CD4-positive, alpha-beta T cell (primary cell): ENCODE results near the gene ITGA5. TPM values are rescaled to one million over a fixed set of nuclear protein-coding genes. Genes with fewer than 3 reads are reported as not detected.
A peak's percentile ranks its signal among the peaks of the same experiment; 100 is the strongest.

Experiments
- ATAC-seq: fragments of 200-7000 bp; cut with Tn5 transposase; one replicate; pipeline ENCODE4 v1.10.0; 2022; ENCODE audit warnings: mild to moderate bottlenecking; ENCODE audit not compliant: poor library complexity
- CTCF ChIA-PET: fragments of 350-600 bp; sonication (Branson Sonifier 250); formaldehyde crosslinking; loops from one replicate; lab custom pipeline; 2021; ENCODE audit warnings: antibody characterized with exemption, inconsistent platforms; lab: Charles Lee
- POLR2A ChIA-PET: fragments of 350-600 bp; sonication (Branson Sonifier 250); formaldehyde crosslinking; loops from one replicate; lab custom pipeline; 2021; ENCODE audit warnings: antibody characterized with exemption, inconsistent platforms; lab: Charles Lee
- DNase-seq, 14 experiments: peaks; one replicate each; pipeline ENCODE4 v3.0.0-alpha.2; 2013 to 2020; ENCODE audit warnings: mixed read lengths in 2 of 14
- H3K27ac ChIP-seq, 2 donors: one replicate each; pipeline versions ENCODE4 v1.5.1 to v1.7.0; 2013; ENCODE audit warnings: low read length in 2 of 2, low read depth in 1 of 2, mild to moderate bottlenecking in 1 of 2
- H3K27me3 ChIP-seq, 2 experiments: 1 replicate in 1 of 2; 2 replicates in 1 of 2; pipeline versions ENCODE4 v1.6.1 to v1.7.0; 2013; ENCODE audit warnings: low read length in 2 of 2, control low read depth in 1 of 2, mild to moderate bottlenecking in 1 of 2, moderate library complexity in 1 of 2; ENCODE audit not compliant: insufficient read depth in 2 of 2, control insufficient read depth in 1 of 2
- H3K36me3 ChIP-seq: one replicate; pipeline ENCODE4 v1.6.1; 2013; ENCODE audit warnings: low read length, control low read depth; ENCODE audit not compliant: insufficient read depth
- H3K4me1 ChIP-seq: one replicate; pipeline ENCODE4 v1.6.1; 2013; ENCODE audit warnings: low read length, control low read depth; ENCODE audit not compliant: insufficient read depth
- H3K4me3 ChIP-seq: one replicate; pipeline ENCODE4 v1.5.1; 2013; ENCODE audit warnings: mild to moderate bottlenecking, low read length, moderate library complexity
- H3K9me3 ChIP-seq, 2 experiments: 1 replicate in 1 of 2; 2 replicates in 1 of 2; pipeline versions ENCODE4 v1.6.1 to v1.7.0; 2013; ENCODE audit warnings: low read length in 2 of 2, mild to moderate bottlenecking in 2 of 2, control low read depth in 1 of 2, moderate library complexity in 1 of 2; ENCODE audit not compliant: control insufficient read depth in 1 of 2, insufficient read depth in 1 of 2
- H3K27ac Mint-ChIP-seq: one replicate; pipeline ENCODE4 v1.8.0; 2020; ENCODE audit warnings: mixed read lengths
- H3K27me3 Mint-ChIP-seq: one replicate; pipeline ENCODE4 v1.8.0; 2021; ENCODE audit warnings: mixed read lengths
- H3K36me3 Mint-ChIP-seq: one replicate; pipeline ENCODE4 v1.8.0; 2021; ENCODE audit warnings: low read depth, mixed read lengths
- H3K4me1 Mint-ChIP-seq: one replicate; pipeline ENCODE4 v1.8.0; 2021; ENCODE audit warnings: low read depth, mixed read lengths
- H3K4me3 Mint-ChIP-seq: one replicate; pipeline ENCODE4 v1.8.0; 2020; ENCODE audit warnings: mild to moderate bottlenecking, mixed read lengths
- H3K9me3 Mint-ChIP-seq: one replicate; pipeline ENCODE4 v1.8.0; 2020; ENCODE audit warnings: mixed read lengths
- intact Hi-C, 2 experiments: fragments of 100-400 bp; cut with DNase I in 1 of 2; cut with micrococcal nuclease in 1 of 2; formaldehyde crosslinking; loops; one replicate each; pipeline versions ENCODE4 v1.15.1 to v1.9.0; 2023 to 2025; cut with DNase I, micrococcal nuclease
- total RNA-seq, 174 experiments: library from RNA in 2 of 174; stranded (reverse) in 2 of 174; gene quantifications; one replicate each; pipeline ENCODE4 v1.2.3 and lab custom pipeline; 2021 to 2026
- TF ChIP-seq, protein P1 (sequence below): fragments of 200-600 bp; IDR thresholded peaks from one replicate; pipeline ENCODE4 v1.8.0; 2022; ENCODE audit warnings: antibody characterized with exemption, mild to moderate bottlenecking

Gene ITGA5
- total RNA-seq, 2 experiments from 2014 or later = 143 to 159 TPM

DNA sequence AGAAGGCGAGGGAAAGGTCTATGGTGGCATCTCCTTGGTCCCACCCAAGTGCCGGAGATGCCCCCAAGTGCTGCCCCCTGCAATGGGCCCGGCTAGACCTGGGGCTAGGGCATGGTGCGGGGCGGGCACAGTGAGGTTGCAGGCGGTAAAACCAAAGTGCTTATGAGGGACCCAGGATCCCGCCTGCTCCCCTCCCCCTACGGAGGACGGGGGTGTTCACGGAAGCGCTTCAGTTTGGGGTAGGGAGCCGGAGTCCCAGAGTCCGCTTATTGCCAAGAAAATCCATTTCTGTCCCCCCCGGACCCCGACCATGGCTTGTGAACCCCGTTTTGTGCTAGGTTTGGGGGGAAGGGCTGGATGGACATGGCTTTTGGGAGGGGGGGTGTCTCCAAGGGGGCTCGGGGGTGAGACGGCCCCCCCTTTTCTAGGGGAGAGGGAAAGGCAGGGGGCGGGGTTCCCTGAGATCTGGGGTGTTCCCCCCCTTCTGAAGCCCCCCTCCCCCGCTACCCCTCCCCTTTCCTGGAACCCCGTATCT is 49.4 kb downstream of the ITGA5 start:
- POLR2A ChIA-PET = interaction anchor here (1.0 kb wide), 1 partner anchor 89 kb away, joined by 3 read pairs; the partner anchor contains the start of genes CBX5 and HNRNPA1
- no peaks in the 10 kb centered on the region for H3K9me3 Mint-ChIP-seq
- CTCF ChIA-PET = no interaction called here
- H3K4me3 Mint-ChIP-seq = peak overlapping the region; percentile 57
- no peaks in the 10 kb centered on the region for H3K36me3 Mint-ChIP-seq
- peaks cover 31% of the 10 kb centered on the region for H3K4me1 Mint-ChIP-seq
- intact Hi-C loops = loop anchor here (2.0 to 10.0 kb wide), 6 partner anchors 32 to 365 kb away; partner anchors contain the start of genes HOXC8 (in 2 of the 2) and HOXC9 (in 1 of the 2)
- H3K4me1 ChIP-seq = peaks cover 28% of the 10 kb centered on the region
- no peaks in the 10 kb centered on the region for H3K27me3 Mint-ChIP-seq
- H3K4me3 ChIP-seq = peak overlapping the region; percentile 12
- no peak for ATAC-seq
- H3K27ac ChIP-seq = no peak overlapping the region
- peak in 1 of 14 experiments; percentile 37 for DNase-seq
- no peaks in the 10 kb centered on the region for H3K27me3 ChIP-seq
- TF ChIP-seq, protein P1, sequence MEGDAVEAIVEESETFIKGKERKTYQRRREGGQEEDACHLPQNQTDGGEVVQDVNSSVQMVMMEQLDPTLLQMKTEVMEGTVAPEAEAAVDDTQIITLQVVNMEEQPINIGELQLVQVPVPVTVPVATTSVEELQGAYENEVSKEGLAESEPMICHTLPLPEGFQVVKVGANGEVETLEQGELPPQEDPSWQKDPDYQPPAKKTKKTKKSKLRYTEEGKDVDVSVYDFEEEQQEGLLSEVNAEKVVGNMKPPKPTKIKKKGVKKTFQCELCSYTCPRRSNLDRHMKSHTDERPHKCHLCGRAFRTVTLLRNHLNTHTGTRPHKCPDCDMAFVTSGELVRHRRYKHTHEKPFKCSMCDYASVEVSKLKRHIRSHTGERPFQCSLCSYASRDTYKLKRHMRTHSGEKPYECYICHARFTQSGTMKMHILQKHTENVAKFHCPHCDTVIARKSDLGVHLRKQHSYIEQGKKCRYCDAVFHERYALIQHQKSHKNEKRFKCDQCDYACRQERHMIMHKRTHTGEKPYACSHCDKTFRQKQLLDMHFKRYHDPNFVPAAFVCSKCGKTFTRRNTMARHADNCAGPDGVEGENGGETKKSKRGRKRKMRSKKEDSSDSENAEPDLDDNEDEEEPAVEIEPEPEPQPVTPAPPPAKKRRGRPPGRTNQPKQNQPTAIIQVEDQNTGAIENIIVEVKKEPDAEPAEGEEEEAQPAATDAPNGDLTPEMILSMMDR = no peak
- no peaks in the 10 kb centered on the region for H3K36me3 ChIP-seq
- H3K27ac Mint-ChIP-seq = no peak overlapping the region
- H3K9me3 ChIP-seq = no peaks in the 10 kb centered on the region

DNA sequence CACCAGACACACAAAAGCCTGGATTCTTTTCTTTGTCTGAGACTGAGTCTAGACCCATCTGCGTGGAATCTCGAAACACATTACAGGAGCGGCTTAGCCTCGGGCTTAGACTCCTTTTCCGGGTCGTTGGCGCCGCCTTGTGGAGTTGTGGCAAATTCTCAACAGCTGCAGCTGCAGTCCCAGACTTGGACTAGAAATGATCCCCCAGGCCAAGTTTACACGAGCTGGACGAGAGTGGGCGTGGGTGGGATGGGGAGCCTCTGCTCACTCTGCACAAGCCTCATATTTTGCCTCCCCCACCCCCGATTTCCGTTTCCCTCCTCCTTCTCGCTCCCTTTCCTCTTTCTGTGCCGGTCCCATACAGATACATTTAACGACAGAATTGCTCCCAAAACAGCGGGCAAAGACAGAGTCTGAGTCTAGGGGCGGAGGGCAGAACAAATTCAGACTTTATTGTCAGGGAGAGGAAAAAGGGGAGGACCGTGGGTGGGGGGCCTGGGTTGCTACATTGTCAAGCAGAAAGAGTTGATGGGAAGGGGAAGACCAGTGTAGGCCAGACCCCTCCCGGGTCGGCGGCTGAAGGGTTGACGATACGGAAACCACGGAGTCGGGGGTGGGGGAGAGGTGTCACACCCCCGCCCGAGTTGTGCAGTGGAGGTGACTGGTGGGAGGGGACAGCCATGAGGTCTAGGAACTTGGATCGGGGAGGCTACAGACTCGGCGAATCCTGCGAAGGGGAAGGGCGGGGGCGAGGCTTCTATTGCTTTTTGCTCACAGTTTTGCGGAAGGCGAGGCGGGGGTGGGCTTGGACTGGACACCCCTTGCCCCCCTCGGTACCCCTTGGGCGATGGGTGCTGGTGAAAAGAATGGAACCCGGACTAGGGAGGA is 50.1 kb downstream of the ITGA5 start:
- peak; percentile 97 for ATAC-seq
- Mint-ChIP-seq H3K9me3 (no peaks in the 10 kb centered on the region), H3K4me3 (peak overlapping the region; percentile 57), H3K4me1 (peaks cover 38% of the 10 kb centered on the region), H3K36me3 (no peaks in the 10 kb centered on the region), H3K27ac (no peak overlapping the region), H3K27me3 (no peaks in the 10 kb centered on the region)
- no peaks in the 10 kb centered on the region for H3K27me3 ChIP-seq
- no peaks in the 10 kb centered on the region for H3K36me3 ChIP-seq
- peaks cover 35% of the 10 kb centered on the region for H3K4me1 ChIP-seq
- ChIA-PET CTCF (interaction anchor here (0.6 to 2.8 kb wide), 24 partner anchors 10 to 152 kb away, joined by 3 to 27 read pairs (median 5); partner anchors contain the start of gene COPZ1), POLR2A (interaction anchor here (0.6 to 1.4 kb wide), 4 partner anchors 10 to 117 kb away, joined by 3 to 11 read pairs (median 4); partner anchors contain the start of genes COPZ1 and HNRNPA1)
- intact Hi-C loops = loop anchor here (1.0 to 10.0 kb wide), 7 partner anchors 32 to 364 kb away; partner anchors contain the start of genes HOXC8 (in 2 of the 2) and HOXC9 (in 1 of the 2)
- no peaks in the 10 kb centered on the region for H3K9me3 ChIP-seq
- H3K27ac ChIP-seq = no peak overlapping the region
- TF ChIP-seq, protein P1 = peak; percentile 85
- H3K4me3 ChIP-seq = peak overlapping the region; percentile 12
- peak; percentile 85 to 95 (median 88) for DNase-seq

DNA sequence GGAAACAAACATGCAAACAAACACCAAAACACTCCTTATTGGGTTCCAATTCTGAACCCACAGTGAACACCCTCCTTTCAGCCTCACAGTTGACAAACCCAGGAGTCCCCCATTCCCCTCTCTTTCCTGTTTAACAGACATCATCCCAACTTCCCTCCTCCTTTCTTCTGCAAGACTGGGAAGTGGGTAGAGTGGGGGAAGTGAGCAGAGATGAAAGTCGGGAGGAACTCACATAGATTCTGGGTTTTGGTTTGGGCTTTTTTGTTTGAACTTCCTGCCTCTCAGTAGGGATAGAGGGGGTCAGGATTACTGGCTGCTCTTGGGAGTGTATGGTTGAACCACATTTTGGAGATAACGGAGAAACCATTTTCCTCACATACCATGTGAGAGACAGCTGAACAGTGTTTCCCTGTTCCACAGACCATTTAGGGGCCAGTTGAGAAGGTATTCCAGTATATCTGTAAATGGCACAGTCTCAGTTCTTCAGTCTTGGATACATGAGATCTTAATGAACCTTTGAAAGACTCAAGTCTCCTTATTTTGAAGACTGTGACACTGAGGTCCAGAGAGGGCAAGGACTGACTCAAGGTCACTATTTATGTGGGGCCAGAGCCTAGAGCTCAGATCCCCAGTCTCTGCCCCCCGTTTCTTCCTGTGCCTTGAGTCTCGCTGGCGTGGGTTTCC is 50.9 kb downstream of the ITGA5 start:
- Histone ChIP-seq H3K4me3 (peak overlapping the region; percentile 6), H3K9me3 (no peaks in the 10 kb centered on the region), H3K27me3 (no peaks in the 10 kb centered on the region), H3K36me3 (no peaks in the 10 kb centered on the region), H3K27ac (no peak overlapping the region), H3K4me1 (peaks cover 43% of the 10 kb centered on the region)
- no peaks in the 10 kb centered on the region for H3K9me3 Mint-ChIP-seq
- ChIA-PET CTCF (interaction anchor here (0.7 to 2.8 kb wide), 21 partner anchors 9 to 152 kb away, joined by 3 to 27 read pairs (median 5); partner anchors contain the start of gene COPZ1), POLR2A (interaction anchor here (1.2 to 1.4 kb wide), 3 partner anchors 10 to 117 kb away, joined by 4 to 11 read pairs (median 5); partner anchors contain the start of gene COPZ1)
- intact Hi-C loops = loop anchor here (1.0 to 10.0 kb wide), 7 partner anchors 31 to 363 kb away; partner anchors contain the start of genes HOXC8 (in 2 of the 2) and HOXC9 (in 1 of the 2)
- DNase-seq (peak in 1 of 14 experiments; percentile 8), ATAC-seq (peak; percentile 6)
- peak overlapping the region; percentile 57 for H3K4me3 Mint-ChIP-seq
- peaks cover 41% of the 10 kb centered on the region for H3K4me1 Mint-ChIP-seq
- TF ChIP-seq, protein P1 = no peak
- no peaks in the 10 kb centered on the region for H3K36me3 Mint-ChIP-seq
- no peaks in the 10 kb centered on the region for H3K27me3 Mint-ChIP-seq
- no peak overlapping the region for H3K27ac Mint-ChIP-seq
